PC-3 (cell line): ENCODE data around the gene TRIM71. TPM values are rescaled to one million over a fixed set of nuclear protein-coding genes. Genes with fewer than 3 reads are reported as not detected.

ENCODE experiments used
- ATAC-seq: fragments of 200-7000 bp; cut with Tn5 transposase; 2 replicates; pipeline ENCODE4 v1.9.1; 2020; ENCODE audit warnings: mild to moderate bottlenecking, moderate library complexity
- BruUV-seq: library from RNA; stranded (reverse); fragments of 400-500 nt; replicated peaks from 2 replicates; lab custom pipeline; 2021; lab: Mats Ljungman, UMichigan
- CTCF ChIA-PET: fragments of 300-600 bp; sonication (Branson Sonifier 250); formaldehyde crosslinking; loops from one replicate; lab custom pipeline; 2022; ENCODE audit warnings: antibody characterized with exemption; lab: Charles Lee
- POLR2A ChIA-PET: fragments of 300-600 bp; sonication (Branson Sonifier 250); formaldehyde crosslinking; loops from one replicate; lab custom pipeline; 2022; ENCODE audit warnings: antibody characterized with exemption; ENCODE audit not compliant: unreplicated experiment; lab: Charles Lee
- DNase-seq: peaks from one replicate; pipeline ENCODE4 v3.0.0-alpha.2; 2015
- H2AFZ ChIP-seq: fragments of 300-600 bp; sonication (generic); 2 replicates; pipeline ENCODE4 v1.6.0; 2016; ENCODE audit warnings: antibody characterized with exemption, low read length
- H3F3A ChIP-seq: fragments of 300-600 bp; sonication (generic); one replicate; pipeline ENCODE4 v1.6.0; 2017; ENCODE audit warnings: antibody characterized with exemption, low read length, control low read depth, mild to moderate bottlenecking; ENCODE audit not compliant: unreplicated experiment
- H3K27ac ChIP-seq: fragments of 300-600 bp; sonication (generic); 2 replicates; pipeline ENCODE4 v1.5.1; 2016; ENCODE audit warnings: mild to moderate bottlenecking, low read length
- H3K27me3 ChIP-seq: fragments of 300-600 bp; sonication (generic); 2 replicates; pipeline ENCODE4 v1.6.1; 2016; ENCODE audit warnings: low read length, mixed read lengths
- H3K36me3 ChIP-seq: fragments of 300-600 bp; sonication (generic); 2 replicates; pipeline ENCODE4 v1.6.1; 2016; ENCODE audit warnings: low read depth, mixed run types, low read length, mixed read lengths
- H3K4me1 ChIP-seq: fragments of 300-600 bp; sonication (generic); 2 replicates; pipeline ENCODE4 v1.5.1; 2016; ENCODE audit warnings: low read length; ENCODE audit not compliant: insufficient read depth
- H3K4me2 ChIP-seq: fragments of 300-600 bp; sonication (generic); 2 replicates; pipeline ENCODE4 v1.6.0; 2016; ENCODE audit warnings: low read length
- H3K4me3 ChIP-seq: fragments of 300-600 bp; sonication (generic); 2 replicates; pipeline ENCODE4 v1.5.1; 2016; ENCODE audit warnings: mild to moderate bottlenecking, low read length, mixed read lengths
- H3K79me2 ChIP-seq: fragments of 300-600 bp; sonication (generic); 2 replicates; pipeline ENCODE4 v1.6.1; 2017; ENCODE audit warnings: low read length, mixed read lengths
- H3K9ac ChIP-seq: fragments of 300-600 bp; sonication (generic); 2 replicates; pipeline ENCODE4 v1.6.0; 2016; ENCODE audit warnings: mild to moderate bottlenecking, low read length
- H3K9me2 ChIP-seq: fragments of 300-600 bp; sonication (generic); replicated peaks from 2 replicates; pipeline ENCODE4 v1.6.1; 2016; ENCODE audit warnings: mixed run types, low read length, mixed read lengths
- H3K9me3 ChIP-seq: fragments of 300-600 bp; sonication (generic); 2 replicates; pipeline ENCODE4 v1.6.1; 2016; ENCODE audit warnings: low read length, mixed read lengths
- H4K20me1 ChIP-seq: fragments of 300-600 bp; sonication (generic); 2 replicates; pipeline ENCODE4 v1.6.1; 2016; ENCODE audit warnings: low read length, mixed read lengths
- EZH2 ChIP-seq: fragments of 300-600 bp; sonication (generic); IDR thresholded peaks from one replicate; pipeline ENCODE4 v1.6.1; 2017; ENCODE audit warnings: antibody characterized with exemption, mild to moderate bottlenecking, low read length; ENCODE audit not compliant: unreplicated experiment
- EZH2phosphoT487 ChIP-seq: fragments of 300-600 bp; sonication (generic); IDR thresholded peaks from 2 replicates; pipeline ENCODE4 v1.6.1; 2018; ENCODE audit warnings: mild to moderate bottlenecking, antibody characterized with exemption, low read length, borderline replicate concordance
- intact Hi-C: fragments of 100-400 bp; cut with micrococcal nuclease; formaldehyde crosslinking; loops from 2 replicates; pipeline ENCODE4 v1.9.0; 2023
- total RNA-seq: library from RNA; depleted of rRNA; stranded (reverse); fragments of >200 nt; gene quantifications from 2 replicates; pipeline ENCODE4 v1.2.3, GENCODE V29; 2014
- TF ChIP-seq, protein P1 (sequence below): fragments of 300-600 bp; sonication (generic); conservative IDR thresholded peaks from 2 replicates; pipeline ENCODE4 v1.5.1; 2017; ENCODE audit warnings: antibody characterized with exemption, low read depth, mild to moderate bottlenecking, low read length

Gene TRIM71
- total RNA-seq, 1 experiment from 2014 or later = 0.11 TPM

DNA sequence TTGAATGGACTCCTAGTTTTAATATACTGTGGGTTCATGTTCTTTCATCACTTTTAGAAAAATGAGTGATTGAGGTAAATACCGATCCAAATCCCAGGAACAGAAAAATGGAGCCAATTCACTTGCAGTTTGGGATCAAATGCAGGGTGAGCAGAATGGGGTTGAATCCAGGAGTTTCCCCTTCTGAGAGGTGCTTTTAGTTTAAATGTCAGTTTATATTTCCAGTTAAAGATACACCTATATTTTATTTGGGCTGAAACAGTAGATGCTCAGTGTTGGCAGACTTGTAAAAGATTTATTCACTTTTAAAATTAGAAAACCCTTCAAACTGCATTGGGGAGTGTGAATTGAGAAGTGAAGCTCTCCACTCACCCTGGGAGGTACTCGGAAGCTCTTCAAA, 2.6 kb downstream of the TRIM71 start:
- DNase-seq = no peak
- Histone ChIP-seq H3K4me2 (no peak overlapping the region), H3K27ac (no peak overlapping the region), H3K9me3 (no peaks in the 10 kb centered on the region), H3K79me2 (no peaks in the 10 kb centered on the region), H3K27me3 (no peaks in the 10 kb centered on the region), H4K20me1 (no peaks in the 10 kb centered on the region), H3K36me3 (no peaks in the 10 kb centered on the region), H3K9ac (no peak overlapping the region), H3K9me2 (no peaks in the 10 kb centered on the region), H3K4me1 (no peaks in the 10 kb centered on the region), H3F3A (no peaks in the 10 kb centered on the region), H2AFZ (no peak overlapping the region), H3K4me3 (no peak overlapping the region)
- intact Hi-C loops = no loop called here
- TF ChIP-seq EZH2phosphoT487 (no peak), EZH2 (no peak)
- TF ChIP-seq, protein P1, sequence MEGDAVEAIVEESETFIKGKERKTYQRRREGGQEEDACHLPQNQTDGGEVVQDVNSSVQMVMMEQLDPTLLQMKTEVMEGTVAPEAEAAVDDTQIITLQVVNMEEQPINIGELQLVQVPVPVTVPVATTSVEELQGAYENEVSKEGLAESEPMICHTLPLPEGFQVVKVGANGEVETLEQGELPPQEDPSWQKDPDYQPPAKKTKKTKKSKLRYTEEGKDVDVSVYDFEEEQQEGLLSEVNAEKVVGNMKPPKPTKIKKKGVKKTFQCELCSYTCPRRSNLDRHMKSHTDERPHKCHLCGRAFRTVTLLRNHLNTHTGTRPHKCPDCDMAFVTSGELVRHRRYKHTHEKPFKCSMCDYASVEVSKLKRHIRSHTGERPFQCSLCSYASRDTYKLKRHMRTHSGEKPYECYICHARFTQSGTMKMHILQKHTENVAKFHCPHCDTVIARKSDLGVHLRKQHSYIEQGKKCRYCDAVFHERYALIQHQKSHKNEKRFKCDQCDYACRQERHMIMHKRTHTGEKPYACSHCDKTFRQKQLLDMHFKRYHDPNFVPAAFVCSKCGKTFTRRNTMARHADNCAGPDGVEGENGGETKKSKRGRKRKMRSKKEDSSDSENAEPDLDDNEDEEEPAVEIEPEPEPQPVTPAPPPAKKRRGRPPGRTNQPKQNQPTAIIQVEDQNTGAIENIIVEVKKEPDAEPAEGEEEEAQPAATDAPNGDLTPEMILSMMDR = no peak
- no TSS peak for BruUV-seq
- ChIA-PET CTCF (no interaction called here), POLR2A (no interaction called here)
- no peak for ATAC-seq

DNA sequence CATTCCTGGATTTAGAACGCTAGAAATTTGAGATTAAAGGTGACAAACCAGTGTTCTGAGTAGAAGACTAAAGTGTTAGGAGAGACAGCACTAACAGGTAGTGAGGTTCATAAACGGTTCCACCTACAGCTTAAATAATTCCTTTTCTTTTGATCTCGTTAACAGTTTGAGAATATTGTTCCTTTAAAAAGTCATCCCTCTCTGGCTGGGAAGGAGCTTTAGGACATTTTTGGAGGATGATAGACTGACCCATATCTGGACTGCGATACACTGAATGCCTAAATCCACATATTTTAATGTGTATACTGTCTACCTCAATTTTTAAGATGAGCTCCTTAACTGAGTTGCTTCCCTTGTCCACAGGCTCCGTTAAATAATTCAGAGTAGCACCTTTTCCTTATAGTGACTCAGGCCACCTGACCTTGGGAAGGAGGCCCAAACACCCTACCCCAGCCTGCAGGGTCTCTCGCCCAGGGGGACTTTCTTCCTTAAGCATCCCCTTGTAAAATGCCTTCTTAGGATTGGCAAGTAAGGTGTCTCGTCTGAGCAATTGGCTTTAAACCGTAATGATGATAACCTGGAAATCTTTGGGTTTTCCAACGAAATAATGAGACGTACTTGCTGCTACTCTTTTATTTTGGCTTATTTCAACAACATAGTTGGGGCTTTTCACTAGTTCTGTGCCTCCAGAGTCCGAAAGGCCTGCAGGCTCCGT, 3.3 kb downstream of the TRIM71 start:
- ATAC-seq (no peak), DNase-seq (no peak)
- H4K20me1 ChIP-seq = no peaks in the 10 kb centered on the region
- no peaks in the 10 kb centered on the region for H3K27me3 ChIP-seq
- H3K27ac ChIP-seq = no peak overlapping the region
- no peak overlapping the region for H3K4me2 ChIP-seq
- no peak overlapping the region for H2AFZ ChIP-seq
- H3F3A ChIP-seq = no peaks in the 10 kb centered on the region
- H3K9me2 ChIP-seq = no peaks in the 10 kb centered on the region
- BruUV-seq = no TSS peak
- intact Hi-C loops = no loop called here
- POLR2A ChIA-PET = no interaction called here
- no peak overlapping the region for H3K4me3 ChIP-seq
- no peak overlapping the region for H3K9ac ChIP-seq
- H3K36me3 ChIP-seq = no peaks in the 10 kb centered on the region
- no peaks in the 10 kb centered on the region for H3K9me3 ChIP-seq
- H3K79me2 ChIP-seq = no peaks in the 10 kb centered on the region
- CTCF ChIA-PET = no interaction called here
- no peaks in the 10 kb centered on the region for H3K4me1 ChIP-seq
- TF ChIP-seq, protein P1 = no peak
- TF ChIP-seq EZH2phosphoT487 (no peak), EZH2 (no peak)

- no peak for DNase-seq
- Histone ChIP-seq H3K4me3 (no peak overlapping the region), H4K20me1 (no peaks in the 10 kb centered on the region), H3K79me2 (no peaks in the 10 kb centered on the region), H3K4me2 (no peak overlapping the region), H3K9me2 (no peaks in the 10 kb centered on the region), H3K27ac (no peak overlapping the region), H3K4me1 (no peaks in the 10 kb centered on the region), H3K36me3 (no peaks in the 10 kb centered on the region), H3F3A (no peaks in the 10 kb centered on the region), H3K27me3 (no peaks in the 10 kb centered on the region), H3K9ac (no peak overlapping the region), H3K9me3 (no peaks in the 10 kb centered on the region), H2AFZ (no peak overlapping the region)
- POLR2A ChIA-PET = no interaction called here
- no peak for ATAC-seq
- intact Hi-C loops = no loop called here
- no peak for TF ChIP-seq EZH2phosphoT487
- TF ChIP-seq, protein P1 = no peak
- no peak for TF ChIP-seq EZH2
- CTCF ChIA-PET = no interaction called here
- no TSS peak for BruUV-seq
Observed at GRCh38 chr3:32821686-32822296, 4.0 kb downstream of the TRIM71 start.
